Measurements from ENCODE around the gene DIP2A. TPM values are rescaled to one million over a fixed set of nuclear protein-coding genes. Genes with fewer than 3 reads are reported as not detected.

DIP2A gene, protein sequence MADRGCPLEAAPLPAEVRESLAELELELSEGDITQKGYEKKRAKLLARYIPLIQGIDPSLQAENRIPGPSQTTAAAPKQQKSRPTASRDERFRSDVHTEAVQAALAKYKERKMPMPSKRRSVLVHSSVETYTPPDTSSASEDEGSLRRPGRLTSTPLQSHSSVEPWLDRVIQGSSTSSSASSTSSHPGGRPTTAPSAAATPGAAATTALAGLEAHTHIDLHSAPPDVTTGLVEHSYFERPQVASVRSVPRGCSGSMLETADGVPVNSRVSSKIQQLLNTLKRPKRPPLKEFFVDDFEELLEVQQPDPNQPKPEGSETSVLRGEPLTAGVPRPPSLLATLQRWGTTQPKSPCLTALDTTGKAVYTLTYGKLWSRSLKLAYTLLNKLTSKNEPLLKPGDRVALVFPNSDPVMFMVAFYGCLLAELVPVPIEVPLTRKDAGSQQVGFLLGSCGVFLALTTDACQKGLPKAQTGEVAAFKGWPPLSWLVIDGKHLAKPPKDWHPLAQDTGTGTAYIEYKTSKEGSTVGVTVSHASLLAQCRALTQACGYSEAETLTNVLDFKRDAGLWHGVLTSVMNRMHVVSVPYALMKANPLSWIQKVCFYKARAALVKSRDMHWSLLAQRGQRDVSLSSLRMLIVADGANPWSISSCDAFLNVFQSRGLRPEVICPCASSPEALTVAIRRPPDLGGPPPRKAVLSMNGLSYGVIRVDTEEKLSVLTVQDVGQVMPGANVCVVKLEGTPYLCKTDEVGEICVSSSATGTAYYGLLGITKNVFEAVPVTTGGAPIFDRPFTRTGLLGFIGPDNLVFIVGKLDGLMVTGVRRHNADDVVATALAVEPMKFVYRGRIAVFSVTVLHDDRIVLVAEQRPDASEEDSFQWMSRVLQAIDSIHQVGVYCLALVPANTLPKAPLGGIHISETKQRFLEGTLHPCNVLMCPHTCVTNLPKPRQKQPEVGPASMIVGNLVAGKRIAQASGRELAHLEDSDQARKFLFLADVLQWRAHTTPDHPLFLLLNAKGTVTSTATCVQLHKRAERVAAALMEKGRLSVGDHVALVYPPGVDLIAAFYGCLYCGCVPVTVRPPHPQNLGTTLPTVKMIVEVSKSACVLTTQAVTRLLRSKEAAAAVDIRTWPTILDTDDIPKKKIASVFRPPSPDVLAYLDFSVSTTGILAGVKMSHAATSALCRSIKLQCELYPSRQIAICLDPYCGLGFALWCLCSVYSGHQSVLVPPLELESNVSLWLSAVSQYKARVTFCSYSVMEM (N-terminal part only)
- total RNA-seq (2014; rRNA removed; shearing (Covaris generic)), result 19.4 and 30.2 TPM in 2 replicates

DNA sequence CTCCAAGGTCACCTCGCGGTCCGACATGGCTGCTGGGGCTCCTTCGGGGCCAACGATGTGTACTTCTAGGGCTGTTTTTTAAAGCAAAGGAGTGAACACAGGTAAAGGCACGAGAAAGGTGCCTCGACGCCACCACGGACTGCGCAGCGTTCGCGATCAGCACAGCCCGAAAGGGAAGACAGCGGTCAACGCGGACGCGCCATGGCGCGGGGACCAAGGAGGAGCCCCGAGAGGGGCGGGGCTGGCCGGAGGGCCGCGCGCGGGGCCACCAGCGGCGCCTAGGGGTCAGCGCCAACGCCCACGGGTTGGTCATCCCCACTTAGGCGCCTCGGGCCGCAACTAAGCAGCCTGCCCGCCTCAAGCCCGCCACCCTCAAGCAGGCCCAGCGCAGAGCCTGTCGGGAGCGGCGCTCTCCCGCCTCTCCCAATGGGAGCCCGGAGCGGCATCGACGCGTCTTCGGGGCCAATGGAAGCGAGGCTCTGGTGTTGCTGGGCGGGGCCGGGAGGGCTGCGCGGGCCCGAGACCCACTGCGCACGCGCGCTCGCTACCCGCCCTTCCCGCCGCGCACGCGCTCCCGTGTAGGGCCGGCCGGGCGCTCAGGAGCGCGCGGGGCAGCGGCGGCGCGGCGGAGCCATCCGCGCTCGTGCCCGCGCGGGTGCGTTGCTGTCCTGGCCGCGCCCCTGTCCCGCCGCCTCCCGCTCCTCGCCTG, at the start of gene DIP2A:
DIP2A (plus strand) TSS at position 577 of the 709 bp plus-strand sequence. CDS start 241 bp downstream, outside the sequence.
- peak within 1 kb of the TSS; percentile 90 for H3K4me3 ChIP-seq (ENCODE audit: insufficient read depth, low read depth, low read length)
- no peaks in the 10 kb centered on the region for H3K27me3 ChIP-seq (ENCODE audit: control insufficient read depth, insufficient read depth, low read length)
- peak; percentile 100 for DNase-seq
- H3K36me3 ChIP-seq (replicated peaks; ENCODE audit: control insufficient read depth, insufficient read depth, low read length), result peaks cover 5% of the 10 kb centered on the region

DNA sequence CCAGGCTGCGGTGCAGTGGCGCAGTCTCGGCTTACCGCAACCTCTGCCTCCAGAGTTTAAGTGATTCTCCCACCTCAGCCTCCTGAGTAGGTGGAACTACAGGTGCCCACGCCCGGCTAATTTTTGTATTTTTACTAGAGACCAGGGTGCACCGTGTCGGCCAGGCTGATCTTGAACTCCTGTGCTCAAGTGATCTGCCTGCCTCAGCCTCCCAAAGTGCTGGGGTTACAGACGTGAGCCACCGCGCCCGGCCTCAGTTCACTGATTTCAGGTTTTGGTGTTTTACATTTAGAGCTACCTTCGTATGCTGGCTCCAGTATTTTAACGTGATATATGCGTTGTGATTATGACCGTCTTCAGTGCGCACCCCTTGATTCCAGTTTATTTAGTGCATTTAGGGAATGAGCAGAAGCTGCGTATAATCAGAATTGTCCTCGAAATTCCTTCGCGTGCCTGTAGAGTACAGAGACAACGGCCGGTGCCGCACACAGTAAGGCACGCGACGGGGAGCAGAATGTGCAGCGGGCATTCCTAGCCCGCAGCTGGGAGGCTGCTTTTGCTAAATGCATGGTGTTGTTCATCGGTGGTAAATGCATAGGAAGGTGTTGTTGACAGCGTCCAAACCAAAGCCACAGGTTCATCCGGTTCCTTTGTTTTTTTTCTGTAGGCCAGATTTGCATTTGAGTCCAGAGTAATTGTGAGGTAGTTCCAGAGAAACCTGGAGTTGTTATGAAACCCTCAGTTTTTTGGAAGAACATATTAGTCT, 48.9 kb upstream of the DIP2A start:
- no peaks in the 10 kb centered on the region for H3K27me3 ChIP-seq (ENCODE audit: control insufficient read depth, insufficient read depth, low read length)
- H3K4me3 ChIP-seq (ENCODE audit: insufficient read depth, low read depth, low read length), result no peak overlapping the region
- peaks cover 1% of the 10 kb centered on the region for H3K36me3 ChIP-seq (replicated peaks; ENCODE audit: control insufficient read depth, insufficient read depth, low read length)
- no peak for DNase-seq

DNA sequence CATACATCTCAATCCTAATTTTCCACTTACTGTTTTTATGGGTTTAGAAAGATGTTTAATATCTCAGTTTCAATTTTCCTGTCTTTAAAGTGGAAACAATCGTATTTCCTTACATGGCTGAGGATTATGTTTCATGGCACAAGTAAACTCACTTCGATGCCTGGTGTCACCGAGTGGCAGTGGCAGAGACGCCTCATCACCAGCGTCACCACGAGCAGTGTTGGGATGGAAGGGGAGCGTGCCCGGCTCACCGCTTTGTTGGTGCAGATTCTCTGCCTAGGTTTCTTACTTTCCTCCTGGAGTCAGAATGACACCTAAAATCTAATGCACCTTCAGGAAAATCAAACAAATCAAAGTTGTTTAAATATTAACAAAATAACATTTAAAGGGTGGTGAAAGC, 48.2 kb upstream of the DIP2A start:
- Histone ChIP-seq H3K4me3 (ENCODE audit: insufficient read depth, low read depth, low read length) (no peak overlapping the region), H3K27me3 (ENCODE audit: control insufficient read depth, insufficient read depth, low read length) (no peaks in the 10 kb centered on the region), H3K36me3 (replicated peaks; ENCODE audit: control insufficient read depth, insufficient read depth, low read length) (peaks cover 1% of the 10 kb centered on the region)
- DNase-seq, result no peak

DNA sequence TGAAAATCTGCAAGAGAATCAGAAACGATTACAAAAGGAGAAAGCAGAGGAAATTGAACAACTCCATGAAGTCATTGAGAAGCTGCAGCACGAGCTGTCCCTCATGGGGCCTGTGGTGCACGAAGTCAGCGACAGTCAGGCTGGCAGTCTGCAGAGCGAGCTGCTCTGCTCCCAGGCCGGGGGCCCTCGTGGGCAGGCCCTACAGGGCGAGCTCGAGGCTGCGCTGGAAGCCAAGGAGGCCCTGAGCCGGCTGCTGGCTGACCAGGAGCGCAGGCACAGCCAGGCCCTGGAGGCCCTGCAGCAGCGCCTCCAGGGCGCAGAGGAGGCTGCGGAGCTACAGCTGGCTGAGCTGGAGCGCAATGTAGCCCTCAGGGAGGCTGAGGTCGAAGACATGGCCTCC, 47.5 kb upstream of the DIP2A start:
- Histone ChIP-seq H3K27me3 (ENCODE audit: control insufficient read depth, insufficient read depth, low read length) (no peaks in the 10 kb centered on the region), H3K36me3 (replicated peaks; ENCODE audit: control insufficient read depth, insufficient read depth, low read length) (peaks cover 5% of the 10 kb centered on the region), H3K4me3 (ENCODE audit: insufficient read depth, low read depth, low read length) (no peak overlapping the region)
- peak; percentile 70 for DNase-seq

DNA sequence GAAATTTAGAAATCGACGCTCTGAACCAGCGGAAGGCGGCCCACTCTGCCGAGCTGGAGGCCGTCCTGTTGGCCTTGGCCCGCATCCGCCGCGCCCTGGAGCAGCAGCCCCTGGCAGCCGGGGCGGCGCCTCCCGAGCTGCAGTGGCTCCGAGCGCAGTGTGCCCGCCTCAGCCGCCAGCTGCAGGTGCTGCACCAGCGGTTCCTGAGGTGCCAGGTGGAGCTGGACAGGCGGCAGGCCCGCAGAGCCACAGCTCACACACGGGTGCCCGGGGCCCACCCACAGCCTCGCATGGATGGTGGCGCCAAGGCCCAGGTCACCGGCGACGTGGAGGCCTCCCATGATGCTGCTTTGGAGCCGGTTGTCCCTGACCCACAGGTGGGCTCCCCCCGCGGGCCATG, 47.0 kb upstream of the DIP2A start:
- no peak overlapping the region for H3K4me3 ChIP-seq (ENCODE audit: insufficient read depth, low read depth, low read length)
- no peak for DNase-seq
- no peaks in the 10 kb centered on the region for H3K27me3 ChIP-seq (ENCODE audit: control insufficient read depth, insufficient read depth, low read length)
- H3K36me3 ChIP-seq (replicated peaks; ENCODE audit: control insufficient read depth, insufficient read depth, low read length), result peaks cover 5% of the 10 kb centered on the region

DNA sequence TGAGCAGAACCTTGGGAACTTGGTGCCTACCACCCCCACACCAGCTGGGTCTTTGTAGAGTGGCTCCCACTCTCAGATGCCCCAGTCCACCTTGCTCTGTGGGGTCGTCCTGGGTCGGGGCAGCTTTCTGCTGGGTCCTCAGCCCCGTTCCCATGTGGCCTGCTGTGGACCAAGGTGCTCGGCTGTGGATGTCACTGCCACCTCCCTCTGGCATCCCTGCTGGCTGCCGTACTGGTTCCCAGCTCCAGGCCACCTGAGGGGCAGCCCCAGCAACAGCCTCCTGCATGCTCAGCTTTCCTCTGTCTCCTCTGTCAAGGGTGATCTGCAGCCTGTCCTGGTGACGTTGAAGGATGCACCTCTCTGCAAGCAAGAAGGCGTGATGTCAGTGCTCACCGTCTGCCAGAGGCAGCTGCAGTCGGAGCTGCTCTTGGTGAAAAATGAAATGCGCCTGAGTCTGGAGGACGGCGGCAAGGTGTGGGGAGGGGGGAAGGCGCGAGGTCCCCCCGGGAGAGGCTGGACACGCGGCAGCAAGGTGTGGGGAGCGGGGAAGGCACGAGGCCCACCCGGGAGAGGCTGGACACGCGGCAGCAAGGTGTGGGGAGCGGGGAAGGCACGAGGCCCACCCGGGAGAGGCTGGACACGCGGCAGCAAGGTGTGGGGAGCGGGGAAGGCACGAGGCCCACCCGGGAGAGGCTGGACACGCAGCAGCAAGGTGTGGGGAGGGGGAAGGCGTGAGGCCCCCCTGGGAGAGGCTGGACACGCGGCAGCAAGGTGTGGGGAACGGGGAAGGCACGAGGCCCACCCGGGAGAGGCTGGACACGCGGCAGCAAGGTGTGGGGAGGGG, 45.9 kb upstream of the DIP2A start:
- DNase-seq, result no peak
- no peak overlapping the region for H3K4me3 ChIP-seq (ENCODE audit: insufficient read depth, low read depth, low read length)
- no peaks in the 10 kb centered on the region for H3K27me3 ChIP-seq (ENCODE audit: control insufficient read depth, insufficient read depth, low read length)
- peaks cover 5% of the 10 kb centered on the region for H3K36me3 ChIP-seq (replicated peaks; ENCODE audit: control insufficient read depth, insufficient read depth, low read length)

DNA sequence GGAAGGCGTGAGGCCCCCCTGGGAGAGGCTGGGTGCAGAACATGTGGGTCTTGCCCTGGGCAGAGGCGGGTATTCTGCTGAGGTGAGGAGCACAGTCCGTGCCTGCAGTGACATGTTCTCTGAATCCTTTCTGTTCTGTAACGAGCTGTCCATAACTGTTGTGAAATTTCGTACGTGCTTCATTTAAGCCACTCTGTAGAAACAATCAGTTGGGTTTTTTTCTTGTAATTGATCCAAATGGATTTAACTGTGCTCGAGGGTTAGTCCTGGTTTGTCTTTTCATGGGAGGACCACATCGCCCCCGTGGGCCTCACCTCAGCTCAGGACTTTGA, 45.4 kb upstream of the DIP2A start:
- no peak for DNase-seq
- no peak overlapping the region for H3K4me3 ChIP-seq (ENCODE audit: insufficient read depth, low read depth, low read length)
- H3K36me3 ChIP-seq (replicated peaks; ENCODE audit: control insufficient read depth, insufficient read depth, low read length), result peaks cover 5% of the 10 kb centered on the region
- no peaks in the 10 kb centered on the region for H3K27me3 ChIP-seq (ENCODE audit: control insufficient read depth, insufficient read depth, low read length)

DNA sequence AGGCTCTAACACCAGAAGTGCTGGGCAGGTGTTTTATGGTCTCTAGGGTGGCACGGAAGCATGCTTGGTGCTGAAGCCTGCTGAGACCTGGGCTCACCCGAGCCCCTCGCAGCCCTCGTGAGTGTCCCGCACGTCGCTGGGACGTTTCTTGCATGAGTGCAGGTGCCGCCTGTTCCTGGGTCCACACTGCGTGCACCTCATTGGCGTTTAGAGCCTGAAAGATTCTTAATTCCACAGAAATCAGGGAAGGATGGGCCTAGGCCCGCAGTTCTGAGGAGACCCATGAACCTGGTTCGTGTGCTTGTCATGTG, 43.8 kb upstream of the DIP2A start:
- H3K4me3 ChIP-seq (ENCODE audit: insufficient read depth, low read depth, low read length), result no peak overlapping the region
- no peaks in the 10 kb centered on the region for H3K27me3 ChIP-seq (ENCODE audit: control insufficient read depth, insufficient read depth, low read length)
- peaks cover 5% of the 10 kb centered on the region for H3K36me3 ChIP-seq (replicated peaks; ENCODE audit: control insufficient read depth, insufficient read depth, low read length)
- no peak for DNase-seq

DNA sequence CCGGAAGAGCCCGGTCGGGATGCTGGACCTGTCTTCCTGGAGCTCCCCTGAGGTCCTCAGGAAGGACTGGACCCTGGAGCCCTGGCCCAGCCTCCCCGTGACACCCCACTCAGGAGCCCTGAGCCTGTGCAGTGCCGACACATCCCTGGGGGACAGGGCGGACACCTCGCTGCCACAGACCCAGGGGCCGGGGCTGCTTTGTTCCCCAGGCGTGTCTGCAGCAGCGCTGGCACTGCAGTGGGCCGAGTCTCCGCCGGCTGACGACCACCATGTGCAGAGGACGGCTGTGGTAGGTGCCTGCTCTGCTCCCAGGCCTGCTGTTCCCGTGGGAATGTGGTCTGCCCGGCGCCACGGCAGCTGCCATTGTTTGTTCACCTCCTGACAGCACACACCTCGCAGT, 42.1 kb upstream of the DIP2A start:
- no peaks in the 10 kb centered on the region for H3K27me3 ChIP-seq (ENCODE audit: control insufficient read depth, insufficient read depth, low read length)
- DNase-seq, result no peak
- H3K4me3 ChIP-seq (ENCODE audit: insufficient read depth, low read depth, low read length), result no peak overlapping the region
- H3K36me3 ChIP-seq (replicated peaks; ENCODE audit: control insufficient read depth, insufficient read depth, low read length), result peaks cover 5% of the 10 kb centered on the region

DNA sequence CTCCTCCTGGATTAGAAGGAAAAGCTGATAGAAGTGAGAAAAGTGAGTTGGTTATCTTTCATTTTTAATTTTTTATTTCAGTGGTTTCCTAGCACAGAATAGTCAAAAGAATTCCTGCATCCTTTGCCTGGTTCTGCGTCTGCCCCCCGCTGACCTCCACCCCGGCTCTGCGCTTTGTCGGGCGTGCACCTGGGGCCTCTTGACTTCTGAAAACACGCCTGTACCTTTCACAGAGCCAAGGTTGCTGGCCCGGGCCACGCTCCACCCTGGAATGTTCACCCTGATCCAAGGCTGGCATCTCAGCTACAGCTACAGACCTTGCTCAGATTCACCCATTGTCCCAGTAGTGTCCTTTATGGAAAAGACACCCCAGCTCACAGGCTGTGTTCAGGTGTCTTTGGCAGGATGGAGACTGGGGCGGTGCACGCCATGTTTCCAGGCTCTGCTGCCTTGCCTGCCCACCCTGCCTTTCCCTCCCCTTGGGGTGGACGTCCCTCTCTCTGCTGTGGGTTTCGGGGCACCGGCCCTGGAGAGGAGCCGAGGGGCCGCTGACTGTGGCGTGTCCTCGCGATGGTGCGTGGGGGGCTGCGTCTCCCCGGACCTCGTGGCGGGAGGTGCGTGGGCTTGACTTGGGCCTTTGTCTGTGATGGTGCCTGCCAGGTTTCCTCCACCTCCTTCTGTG, 40.3 kb upstream of the DIP2A start:
- DNase-seq, result no peak
- Histone ChIP-seq H3K36me3 (replicated peaks; ENCODE audit: control insufficient read depth, insufficient read depth, low read length) (peaks cover 4% of the 10 kb centered on the region), H3K4me3 (ENCODE audit: insufficient read depth, low read depth, low read length) (no peak overlapping the region), H3K27me3 (ENCODE audit: control insufficient read depth, insufficient read depth, low read length) (no peaks in the 10 kb centered on the region)

DNA sequence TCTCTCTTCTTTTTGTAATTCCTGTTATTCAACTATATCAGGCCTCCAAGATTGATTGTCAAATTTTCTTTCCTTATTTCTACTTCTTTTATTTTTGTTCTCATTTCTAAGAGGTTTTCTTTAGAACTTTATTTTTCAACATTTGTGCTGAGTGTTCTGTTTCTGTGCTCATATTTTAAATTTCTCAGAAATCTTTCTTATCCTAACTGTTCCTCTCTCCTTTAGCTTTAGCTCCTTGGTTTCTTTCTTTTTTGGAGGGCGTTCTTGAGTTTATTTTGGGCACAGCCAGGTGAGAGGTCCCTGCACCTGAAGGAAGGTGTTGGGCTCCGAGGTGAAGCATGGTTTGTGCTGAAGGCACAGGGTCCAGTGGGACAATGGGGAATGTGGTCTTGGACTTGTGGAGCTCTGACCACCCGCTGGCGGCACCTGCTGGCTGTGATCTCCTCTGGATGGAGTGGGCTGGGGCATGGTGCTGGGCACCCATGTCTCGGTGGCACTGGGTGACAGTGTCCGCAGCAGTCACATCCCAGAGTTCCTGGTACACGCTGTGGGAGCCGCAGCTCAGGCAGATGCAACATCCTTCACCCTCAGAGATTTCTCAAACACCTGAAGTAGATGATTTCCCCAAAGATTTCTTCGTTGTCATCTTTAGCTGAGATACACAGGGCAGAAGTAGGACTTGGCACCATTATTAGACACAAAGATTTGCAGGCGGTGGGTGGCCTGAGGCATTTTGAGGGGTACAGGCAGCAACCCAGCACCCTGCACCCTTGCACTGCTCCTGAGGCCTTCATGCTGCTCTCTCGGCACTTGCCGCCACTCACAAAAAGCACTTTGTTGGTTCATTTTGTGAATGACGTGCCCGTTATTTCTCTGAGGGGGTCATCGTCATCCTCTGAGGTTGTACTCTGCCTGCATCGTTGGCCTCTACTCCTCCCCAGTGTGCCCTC, 38.2 kb upstream of the DIP2A start:
- no peak overlapping the region for H3K4me3 ChIP-seq (ENCODE audit: insufficient read depth, low read depth, low read length)
- no peak for DNase-seq
- H3K36me3 ChIP-seq (replicated peaks; ENCODE audit: control insufficient read depth, insufficient read depth, low read length), result peaks cover 4% of the 10 kb centered on the region
- no peaks in the 10 kb centered on the region for H3K27me3 ChIP-seq (ENCODE audit: control insufficient read depth, insufficient read depth, low read length)
